ENCODE data around the gene PNPLA2.

The PNPLA2 gene

GRCh38 chr11:846496-847098, 27.9 kb downstream of the PNPLA2 start:
- DNase-seq = no peak

DNA sequence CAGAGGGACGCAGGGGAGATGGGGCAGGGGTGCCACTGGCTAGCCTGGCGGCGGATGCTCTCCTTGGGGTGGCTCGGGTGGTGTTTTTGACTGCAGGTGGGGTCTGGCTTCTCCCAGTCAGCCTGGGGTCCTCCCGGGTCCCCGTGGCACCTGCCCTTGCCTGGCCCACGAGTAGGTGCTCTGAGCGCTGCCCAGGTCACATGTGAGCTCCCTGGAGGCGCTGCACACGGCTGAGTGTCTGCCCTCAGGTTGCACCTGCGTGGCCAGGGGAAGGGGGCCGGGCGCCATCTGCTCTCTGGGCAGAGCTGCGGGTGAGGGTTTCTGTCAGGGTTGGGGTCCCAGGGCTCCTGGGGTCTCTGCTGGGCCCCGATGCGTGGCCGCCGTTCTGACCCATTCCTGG, 29.2 kb downstream of the PNPLA2 start:
- DNase-seq = no peak

DNA sequence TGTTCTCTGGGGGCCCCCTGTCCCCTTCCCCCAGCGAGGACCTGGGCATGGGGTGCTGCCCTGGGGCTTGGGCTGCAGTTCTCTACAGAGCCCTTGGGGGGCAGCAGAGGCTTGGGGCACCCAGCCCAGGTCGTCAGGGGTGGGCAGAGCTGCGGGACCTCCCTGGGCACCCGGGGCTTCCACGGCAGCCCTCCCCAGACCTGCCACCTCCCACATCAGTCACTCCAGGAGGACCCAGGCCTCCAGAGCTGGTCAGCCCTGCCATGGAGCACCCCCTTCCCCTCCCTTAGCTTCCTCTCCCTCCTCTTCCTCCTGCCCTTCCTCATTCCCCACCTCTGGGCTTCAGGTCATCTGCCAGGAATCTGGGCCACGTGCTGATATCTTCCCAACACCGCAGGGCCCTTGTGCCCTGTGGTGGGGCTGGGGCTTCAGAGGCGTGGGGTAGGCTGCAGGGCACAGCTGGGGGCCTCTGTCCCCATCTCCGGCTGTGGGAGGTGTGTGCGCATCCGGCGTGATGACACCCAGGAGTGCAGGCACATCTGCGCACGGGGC, 29.7 kb downstream of the PNPLA2 start:
- DNase-seq = peak; percentile 56

DNA sequence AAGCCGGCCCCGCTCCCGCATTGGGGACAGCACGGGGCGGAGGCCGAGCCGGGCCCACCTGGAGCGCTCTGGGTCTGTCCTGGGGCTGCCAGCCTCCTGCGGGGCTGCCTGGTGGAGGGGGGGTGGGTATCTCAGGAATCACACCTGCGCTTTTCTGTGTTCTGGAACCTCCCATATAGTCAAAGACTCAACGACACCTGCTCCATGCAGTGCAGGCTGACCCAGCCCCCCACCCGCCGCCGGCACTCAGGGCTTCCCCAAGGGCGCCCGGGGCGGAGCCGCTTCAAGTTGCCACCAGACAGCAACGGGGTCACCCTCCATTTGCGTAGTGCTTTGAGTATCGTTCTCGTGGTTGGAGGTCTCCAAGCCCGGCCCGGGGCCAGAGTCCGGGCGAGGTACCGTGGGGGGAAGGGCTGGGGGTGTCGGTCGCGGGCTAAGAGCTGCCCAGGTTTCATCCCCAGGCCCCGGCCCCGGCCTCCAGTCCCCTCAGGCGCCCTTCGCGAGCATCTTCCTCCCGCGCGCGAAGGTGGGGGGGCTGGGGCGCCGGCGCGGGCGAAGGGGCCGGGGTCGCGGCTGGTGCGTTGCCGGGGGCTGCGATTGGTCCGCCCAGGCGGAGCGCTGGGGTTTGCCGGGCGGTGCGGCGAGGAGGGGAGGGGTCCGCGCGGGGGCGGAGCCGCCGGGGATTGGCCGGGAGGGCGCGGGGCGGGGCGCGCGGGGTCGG, 30.6 kb downstream of the PNPLA2 start:
- no peak for DNase-seq

- no peak for DNase-seq
Observed at GRCh38 chr11:849951-850774, 31.4 kb downstream of the PNPLA2 start.

GRCh38 chr11:850775-851763, 32.4 kb downstream of the PNPLA2 start:
- no peak for DNase-seq

DNA sequence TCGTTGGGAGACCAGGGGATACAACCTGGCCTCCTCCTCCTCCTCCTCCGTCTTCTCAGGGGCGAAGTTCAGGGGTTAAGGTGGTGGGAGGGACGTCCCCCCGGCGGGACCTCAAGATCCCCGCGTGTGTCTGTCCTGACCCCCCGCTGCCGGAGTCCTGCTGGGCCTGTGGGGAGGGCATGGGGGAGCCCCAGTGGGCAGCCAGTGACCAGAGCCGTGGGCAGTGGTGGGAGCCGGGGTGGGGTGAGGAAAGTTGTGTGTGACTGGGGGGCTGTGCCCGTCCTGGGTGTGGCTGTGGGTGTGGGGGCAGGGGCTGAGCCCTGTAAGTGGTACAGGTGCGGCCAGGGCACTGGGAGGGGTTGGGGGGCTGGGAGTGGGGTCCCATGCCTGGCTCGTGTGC, 34.0 kb downstream of the PNPLA2 start:
- DNase-seq = no peak

GRCh38 chr11:853682-854448, 35.2 kb downstream of the PNPLA2 start:
- no peak for DNase-seq

GRCh38 chr11:854601-855329, 36.1 kb downstream of the PNPLA2 start:
- DNase-seq = no peak

DNA sequence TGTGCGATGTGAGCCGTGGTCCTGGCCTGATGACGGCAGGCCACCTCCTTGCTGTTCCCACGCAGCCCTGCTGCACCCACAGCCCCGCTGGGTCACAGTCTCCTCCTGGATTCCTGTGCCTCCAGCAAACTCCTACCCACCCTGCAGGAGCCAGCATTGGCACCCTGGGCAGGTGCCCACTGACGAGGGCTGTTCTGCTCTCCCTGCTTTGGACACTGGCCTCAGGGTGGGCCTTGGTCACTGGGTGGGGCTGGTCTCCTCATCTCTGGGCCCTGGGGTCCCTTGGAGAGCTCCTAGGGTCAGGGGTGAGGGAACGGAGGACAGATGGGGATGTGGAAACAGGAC, 36.6 kb downstream of the PNPLA2 start:
- no peak for DNase-seq

GRCh38 chr11:855796-856195, 37.1 kb downstream of the PNPLA2 start:
- DNase-seq = no peak

DNA sequence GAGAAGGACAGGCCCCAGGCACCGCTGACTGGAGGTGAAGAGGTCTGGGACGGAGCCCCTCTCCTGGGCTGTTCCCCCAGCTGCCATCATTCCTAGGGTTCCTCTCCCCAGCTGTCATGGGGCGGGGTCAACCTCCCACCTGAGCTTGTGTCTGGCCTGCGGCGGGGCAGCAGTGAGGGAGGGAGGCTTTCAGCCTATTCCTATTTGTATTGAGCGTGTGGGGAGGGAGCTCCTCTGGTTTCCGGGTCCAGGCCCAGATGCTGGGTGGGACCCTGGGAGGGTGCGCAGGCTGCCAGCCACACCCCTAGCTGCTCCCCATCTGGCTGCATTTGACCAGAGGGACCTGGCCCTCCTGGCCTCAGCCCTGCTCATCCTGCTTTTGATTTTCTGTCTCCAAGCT, 37.7 kb downstream of the PNPLA2 start:
- DNase-seq = no peak

- no peak for DNase-seq
Observed at GRCh38 chr11:858053-858761, 39.5 kb downstream of the PNPLA2 start.

DNA sequence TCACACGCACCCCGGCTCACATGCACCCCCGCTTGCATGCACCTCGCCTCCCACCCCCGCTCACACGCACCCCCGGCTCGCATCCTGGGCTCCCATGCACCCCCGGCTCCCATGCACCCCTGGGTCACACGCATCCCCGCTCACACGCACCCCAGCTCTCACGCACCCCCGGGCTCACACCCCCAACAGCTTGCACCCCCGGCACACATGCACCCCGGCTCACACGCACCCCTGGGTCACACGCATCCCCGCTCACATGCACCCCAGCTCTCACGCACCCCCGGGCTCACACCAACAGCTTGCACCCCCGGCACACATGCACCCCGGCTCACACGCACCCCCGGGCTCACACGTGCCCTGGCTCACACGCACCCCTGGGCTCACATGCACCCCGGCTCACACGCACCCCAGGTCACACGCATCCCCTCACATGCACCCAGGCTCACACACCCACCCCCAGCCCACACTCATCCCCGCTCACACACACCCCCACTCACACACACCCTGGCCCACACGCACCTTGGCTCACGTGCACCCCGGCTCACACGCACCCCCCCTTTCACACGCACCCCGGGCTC, 40.1 kb downstream of the PNPLA2 start:
- no peak for DNase-seq

GRCh38 chr11:859394-860131, 40.8 kb downstream of the PNPLA2 start:
- DNase-seq = no peak

- DNase-seq = no peak
Observed at GRCh38 chr11:860234-861104, 41.8 kb downstream of the PNPLA2 start.

DNA sequence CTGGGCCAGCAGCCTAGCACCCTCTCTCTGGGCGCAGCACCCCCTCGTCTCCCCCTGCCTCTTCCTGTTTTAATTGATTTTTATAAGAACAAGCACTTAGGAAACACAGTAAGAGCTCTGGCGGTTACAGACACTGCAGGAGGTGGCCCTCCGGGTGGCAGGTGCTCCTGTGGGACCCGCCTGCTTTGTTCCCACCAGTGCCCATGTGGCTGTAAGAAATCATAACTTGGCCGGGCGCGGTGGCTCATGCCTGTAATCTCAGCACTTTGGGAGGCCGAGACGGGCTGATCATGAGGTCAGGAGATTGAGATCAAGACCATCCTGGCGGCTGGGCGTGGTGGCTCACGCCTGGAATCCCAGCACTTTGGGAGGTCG, 42.4 kb downstream of the PNPLA2 start:
- no peak for DNase-seq

GRCh38 chr11:862081-862661, 43.5 kb downstream of the PNPLA2 start:
- DNase-seq = no peak

Data from activated T-cell treated with anti-CD3 and anti-CD28 coated beads for 4 hours (primary cell).